NCI-H187 treated with DMSO at 0.1 percent for 48 hours (cell line): ENCODE results near the gene CCND3.
"Not testable (repeated sequence)": the region's sequence is repeated elsewhere in the genome, so short reads cannot be mapped to it uniquely, and the experiment has no call there.

ENCODE experiments used
- DNase-seq: peaks from one replicate; lab custom pipeline; 2025; lab: John Stamatoyannopoulos, UW

The CCND3 gene

GRCh38 chr6:41947581-41948220 lies 6.1 kb upstream of the CCND3 start:
- DNase-seq: no peak

- DNase-seq: no peak
Measured at GRCh38 chr6:41943456-41943855, 1.8 kb upstream of the CCND3 start.

- DNase-seq: not testable (repeated sequence)
Measured at GRCh38 chr6:41942882-41943281, 1.3 kb upstream of the CCND3 start.

- DNase-seq: no peak
Measured at GRCh38 chr6:41942067-41942851, 651 bp upstream of the CCND3 start.

- DNase-seq: no peak
Measured at GRCh38 chr6:41940759-41941279, 789 bp downstream of the CCND3 start.

GRCh38 chr6:41939848-41940758 lies 1.5 kb downstream of the CCND3 start:
- DNase-seq: no peak

GRCh38 chr6:41939176-41939847 lies 2.3 kb downstream of the CCND3 start:
- no peak for DNase-seq

- no peak for DNase-seq
Measured at GRCh38 chr6:41938590-41939175, 2.9 kb downstream of the CCND3 start.

GRCh38 chr6:41937861-41938574 lies 3.6 kb downstream of the CCND3 start:
- no peak for DNase-seq

- no peak for DNase-seq
Measured at GRCh38 chr6:41937472-41937860, 4.1 kb downstream of the CCND3 start.

- DNase-seq: no peak
Measured at GRCh38 chr6:41936073-41936837, 5.4 kb downstream of the CCND3 start.

GRCh38 chr6:41935685-41936072 lies 5.9 kb downstream of the CCND3 start:
- no peak for DNase-seq

- no peak for DNase-seq
Measured at GRCh38 chr6:41935193-41935574, 6.4 kb downstream of the CCND3 start.

GRCh38 chr6:41934278-41935192 lies 7.1 kb downstream of the CCND3 start:
- DNase-seq: no peak

- DNase-seq: no peak
Measured at GRCh38 chr6:41932378-41932777, 9.2 kb downstream of the CCND3 start.

- DNase-seq: no peak
Measured at GRCh38 chr6:41931792-41932191, 9.8 kb downstream of the CCND3 start.

GRCh38 chr6:41929924-41930323 lies 11.7 kb downstream of the CCND3 start:
- no peak for DNase-seq

GRCh38 chr6:41927253-41927652 lies 14.4 kb downstream of the CCND3 start:
- no peak for DNase-seq

GRCh38 chr6:41922154-41922553 lies 19.5 kb downstream of the CCND3 start:
- DNase-seq: no peak
